Liver (tissue), 9 donors: ENCODE measurements around the gene SLC2A9. TPM values are rescaled to one million over a fixed set of nuclear protein-coding genes. Genes with fewer than 3 reads are reported as not detected.

ENCODE experiments used
- DNase-seq: peaks from one replicate; pipeline ENCODE4 v3.0.0-alpha.2; 2017; ENCODE audit warnings: low spot score
- H3K27ac ChIP-seq, 2 donors: one replicate each; pipeline ENCODE4 v1.7.0; 2013; ENCODE audit warnings: inconsistent platforms in 2 of 2, low read length in 2 of 2, control low read depth in 1 of 2, low read depth in 1 of 2, mild to moderate bottlenecking in 1 of 2
- H3K27me3 ChIP-seq, 4 donors: one replicate each; pipeline versions ENCODE4 v1.6.1 to v1.7.0; 2013; ENCODE audit warnings: low read length in 3 of 4, inconsistent platforms in 1 of 4, mild to moderate bottlenecking in 1 of 4, moderate library complexity in 1 of 4; ENCODE audit not compliant: control insufficient read depth in 4 of 4, insufficient read depth in 4 of 4
- H3K36me3 ChIP-seq, 4 donors: one replicate each; pipeline versions ENCODE4 v1.6.1 to v1.7.0; 2013; ENCODE audit warnings: low read length in 3 of 4, mild to moderate bottlenecking in 3 of 4, low read depth in 1 of 4, moderate library complexity in 1 of 4; ENCODE audit not compliant: control insufficient read depth in 4 of 4, insufficient read depth in 3 of 4
- H3K4me1 ChIP-seq, 4 donors: one replicate each; pipeline versions ENCODE4 v1.6.1 to v1.7.0; 2013; ENCODE audit warnings: low read length in 3 of 4, mild to moderate bottlenecking in 3 of 4, moderate library complexity in 1 of 4; ENCODE audit not compliant: control insufficient read depth in 4 of 4, insufficient read depth in 4 of 4
- H3K4me3 ChIP-seq, 3 donors: one replicate each; pipeline versions ENCODE4 v1.6.1 to v1.7.0; 2013; ENCODE audit warnings: low read length in 3 of 3, control low read depth in 1 of 3, low read depth in 1 of 3, mild to moderate bottlenecking in 1 of 3
- H3K9ac ChIP-seq, 2 donors: one replicate each; pipeline ENCODE4 v1.7.0; 2013; ENCODE audit warnings: low read length in 2 of 2, mild to moderate bottlenecking in 2 of 2, moderate library complexity in 2 of 2, control low read depth in 1 of 2, low read depth in 1 of 2
- H3K9me3 ChIP-seq, 4 donors: one replicate each; pipeline versions ENCODE4 v1.6.1 to v1.7.0; 2013; ENCODE audit warnings: low read length in 3 of 4; ENCODE audit not compliant: control insufficient read depth in 4 of 4
- ATF3 ChIP-seq: IDR thresholded peaks from 2 replicates; pipeline ENCODE4 v1.6.1; 2016; ENCODE audit warnings: antibody characterized with exemption
- CTCF ChIP-seq: fragments of 150-350 bp; IDR thresholded peaks from 2 replicates; pipeline ENCODE4 v1.5.1; 2017; ENCODE audit warnings: improper control_type of control experiment, low read depth, low read length; ENCODE audit not compliant: missing input control
- EGR1 ChIP-seq, 2 donors: IDR thresholded peaks; 2 replicates each; pipeline ENCODE4 v1.6.1; 2016 to 2018; ENCODE audit warnings: antibody characterized with exemption in 2 of 2, low read depth in 2 of 2
- FOXA1 ChIP-seq: IDR thresholded peaks from 2 replicates; pipeline ENCODE4 v1.6.1; 2016; ENCODE audit warnings: antibody characterized with exemption
- FOXA2 ChIP-seq: IDR thresholded peaks from 2 replicates; pipeline ENCODE4 v1.6.1; 2016; ENCODE audit warnings: antibody characterized with exemption
- GABPA ChIP-seq, 2 donors: IDR thresholded peaks in 1 of 2; conservative IDR thresholded peaks in 1 of 2; 2 replicates each; pipeline ENCODE4 v1.6.1; 2016; ENCODE audit warnings: antibody characterized with exemption in 2 of 2, mild to moderate bottlenecking in 1 of 2, moderate library complexity in 1 of 2
- HNF4A ChIP-seq, 2 donors: conservative IDR thresholded peaks; 2 replicates each; pipeline ENCODE4 v1.6.1; 2016; ENCODE audit warnings: antibody characterized with exemption in 2 of 2, mild to moderate bottlenecking in 2 of 2
- HNF4G ChIP-seq: IDR thresholded peaks from 2 replicates; pipeline ENCODE4 v1.6.1; 2016; ENCODE audit warnings: antibody characterized with exemption
- JUND ChIP-seq, 2 donors: IDR thresholded peaks; 2 replicates each; pipeline ENCODE4 v1.6.1; 2016; ENCODE audit warnings: antibody characterized with exemption in 2 of 2
- NR2F2 ChIP-seq: IDR thresholded peaks from 2 replicates; pipeline ENCODE4 v1.6.1; 2016; ENCODE audit warnings: antibody characterized with exemption
- RAD21 ChIP-seq, 2 donors: IDR thresholded peaks; 2 replicates each; pipeline ENCODE4 v1.6.1; 2016; ENCODE audit warnings: antibody characterized with exemption in 2 of 2, mild to moderate bottlenecking in 2 of 2
- RXRA ChIP-seq, 2 donors: IDR thresholded peaks; 2 replicates each; pipeline ENCODE4 v1.6.1; 2017 to 2018; ENCODE audit warnings: antibody characterized with exemption in 2 of 2, mild to moderate bottlenecking in 1 of 2
- SP1 ChIP-seq: IDR thresholded peaks from 2 replicates; pipeline ENCODE4 v1.6.1; 2018; ENCODE audit warnings: antibody characterized with exemption, mild to moderate bottlenecking
- TAF1 ChIP-seq: conservative IDR thresholded peaks from 2 replicates; pipeline ENCODE4 v1.6.1; 2016; ENCODE audit warnings: antibody characterized with exemption, mild to moderate bottlenecking
- YY1 ChIP-seq: IDR thresholded peaks from 2 replicates; pipeline ENCODE4 v1.6.1; 2016; ENCODE audit warnings: antibody characterized with exemption, mild to moderate bottlenecking
- ZBTB33 ChIP-seq: IDR thresholded peaks from 2 replicates; pipeline ENCODE4 v1.6.1; 2016; ENCODE audit warnings: antibody characterized with exemption
- WGBS: extraction: QIAGEN DNeasy Blood & Tissue Kit; methylation state at CpG from one replicate; pipeline ENCODE4 v1.1.7; 2013; 5-methylcytosine and 5-hydroxymethylcytosine counted together
- polyA plus RNA-seq, 2 donors: library from polyadenylated mRNA; stranded (reverse) in 1 of 2; unstranded in 1 of 2; fragments of 200-250 nt in 1 of 2; fragments of >200 nt in 1 of 2; fragmentation: Nextera tagmentation in 1 of 2; extraction: Ambion mirVana in 1 of 2; gene quantifications; one replicate each; pipeline versions ENCODE4 v1.2.1 to v1.2.3, GENCODE V29; 2013 to 2015
- total RNA-seq, 2 donors: library from RNA; depleted of rRNA; stranded (reverse); fragments of >200 nt; gene quantifications; one replicate each; pipeline ENCODE4 v1.2.3, GENCODE V29; 2014
- TF ChIP-seq, protein P1 (sequence below): IDR thresholded peaks from 2 replicates; pipeline ENCODE4 v1.6.1; 2016; ENCODE audit warnings: antibody characterized with exemption
- TF ChIP-seq, protein P2 (sequence below): IDR thresholded peaks from 2 replicates; pipeline ENCODE4 v1.6.1; 2016; ENCODE audit warnings: antibody characterized with exemption, mild to moderate bottlenecking
- donor health status: healthy.
- donor health status: healthy.
- donor health status: healthy.
- donor health status: healthy.
- donor health status: healthy.

Gene SLC2A9
- total and polyA plus RNA-seq, 4 donors = 6.2 to 49.0 (median 21.6) TPM

DNA sequence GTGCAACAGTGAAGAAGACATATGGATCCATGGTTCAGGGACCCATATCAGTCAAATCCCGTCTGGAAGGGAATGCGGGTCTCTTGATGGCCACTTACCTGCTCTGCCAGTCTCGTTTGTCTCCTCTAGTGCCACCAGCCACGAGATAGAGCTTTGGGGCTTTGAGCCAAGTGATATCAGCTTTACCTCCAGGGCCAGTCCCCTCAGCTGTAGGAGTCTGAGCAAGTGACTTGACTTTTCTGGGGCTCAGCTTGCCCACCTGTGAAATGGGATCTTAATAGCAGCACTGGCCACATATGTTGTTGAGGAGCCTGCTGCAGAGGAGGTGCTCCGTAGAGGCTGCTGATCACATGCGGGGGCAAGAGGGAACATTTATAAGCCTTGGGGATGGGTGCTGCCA, 1.2 kb downstream of the SLC2A9 start (continued):
- TF ChIP-seq ZBTB33 (no peak), FOXA1 (no peak)

DNA sequence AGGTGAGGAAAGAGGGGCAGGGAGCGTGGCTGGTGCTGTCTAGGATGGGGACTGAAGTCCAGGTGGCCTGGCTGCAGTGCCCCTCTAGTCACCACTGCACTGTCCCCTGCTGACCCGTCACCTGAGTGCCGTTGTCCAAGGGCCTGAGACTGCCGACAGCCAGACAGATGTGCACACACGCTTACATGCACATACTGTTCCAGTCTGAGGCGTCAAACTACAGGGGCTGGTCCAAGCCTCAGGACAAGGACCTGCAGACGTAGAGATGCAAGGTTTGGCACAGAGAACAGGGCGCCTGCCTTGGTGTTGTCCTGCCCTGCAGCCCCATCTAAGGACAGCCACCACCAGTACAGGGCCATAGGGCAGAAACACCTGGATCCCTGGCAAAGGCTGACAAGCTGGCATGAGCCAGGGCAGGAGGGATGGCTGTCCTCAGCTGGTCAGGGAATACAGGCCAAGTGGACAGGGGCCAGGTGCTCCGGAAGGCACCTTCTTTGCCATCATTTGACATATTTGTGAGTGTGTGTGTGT, 1.7 kb downstream of the SLC2A9 start:
- H3K27ac ChIP-seq = peak overlapping the region; percentile 64 to 81
- peak; percentile 31 for TF ChIP-seq HNF4G
- peak; percentile 71 for TF ChIP-seq SP1
- TF ChIP-seq, protein P1, sequence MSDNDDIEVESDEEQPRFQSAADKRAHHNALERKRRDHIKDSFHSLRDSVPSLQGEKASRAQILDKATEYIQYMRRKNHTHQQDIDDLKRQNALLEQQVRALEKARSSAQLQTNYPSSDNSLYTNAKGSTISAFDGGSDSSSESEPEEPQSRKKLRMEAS = peak; percentile 93
- TF ChIP-seq GABPA (IDR thresholded peaks at IDR 0.05 in 1 of 2, conservative IDR thresholded peaks at IDR 0.05 in 1 of 2) = peak in 1 of 2 donors; percentile 42
- peak; percentile 84 to 88 for TF ChIP-seq HNF4A (conservative IDR thresholded peaks at IDR 0.05)
- TF ChIP-seq RAD21 (IDR thresholded peaks at IDR 0.05) = peak; percentile 58 to 62
- TF ChIP-seq FOXA1 = no peak
- TF ChIP-seq TAF1 = no peak
- no peak for TF ChIP-seq EGR1 (IDR thresholded peaks at IDR 0.05; ENCODE audit: low read depth in 2 of 2)
- peak; percentile 58 for TF ChIP-seq ZBTB33
- peak; percentile 27 to 37 for TF ChIP-seq JUND (IDR thresholded peaks at IDR 0.05)
- peak; percentile 55 for TF ChIP-seq FOXA2
- TF ChIP-seq ATF3 = no peak
- TF ChIP-seq, protein P2, sequence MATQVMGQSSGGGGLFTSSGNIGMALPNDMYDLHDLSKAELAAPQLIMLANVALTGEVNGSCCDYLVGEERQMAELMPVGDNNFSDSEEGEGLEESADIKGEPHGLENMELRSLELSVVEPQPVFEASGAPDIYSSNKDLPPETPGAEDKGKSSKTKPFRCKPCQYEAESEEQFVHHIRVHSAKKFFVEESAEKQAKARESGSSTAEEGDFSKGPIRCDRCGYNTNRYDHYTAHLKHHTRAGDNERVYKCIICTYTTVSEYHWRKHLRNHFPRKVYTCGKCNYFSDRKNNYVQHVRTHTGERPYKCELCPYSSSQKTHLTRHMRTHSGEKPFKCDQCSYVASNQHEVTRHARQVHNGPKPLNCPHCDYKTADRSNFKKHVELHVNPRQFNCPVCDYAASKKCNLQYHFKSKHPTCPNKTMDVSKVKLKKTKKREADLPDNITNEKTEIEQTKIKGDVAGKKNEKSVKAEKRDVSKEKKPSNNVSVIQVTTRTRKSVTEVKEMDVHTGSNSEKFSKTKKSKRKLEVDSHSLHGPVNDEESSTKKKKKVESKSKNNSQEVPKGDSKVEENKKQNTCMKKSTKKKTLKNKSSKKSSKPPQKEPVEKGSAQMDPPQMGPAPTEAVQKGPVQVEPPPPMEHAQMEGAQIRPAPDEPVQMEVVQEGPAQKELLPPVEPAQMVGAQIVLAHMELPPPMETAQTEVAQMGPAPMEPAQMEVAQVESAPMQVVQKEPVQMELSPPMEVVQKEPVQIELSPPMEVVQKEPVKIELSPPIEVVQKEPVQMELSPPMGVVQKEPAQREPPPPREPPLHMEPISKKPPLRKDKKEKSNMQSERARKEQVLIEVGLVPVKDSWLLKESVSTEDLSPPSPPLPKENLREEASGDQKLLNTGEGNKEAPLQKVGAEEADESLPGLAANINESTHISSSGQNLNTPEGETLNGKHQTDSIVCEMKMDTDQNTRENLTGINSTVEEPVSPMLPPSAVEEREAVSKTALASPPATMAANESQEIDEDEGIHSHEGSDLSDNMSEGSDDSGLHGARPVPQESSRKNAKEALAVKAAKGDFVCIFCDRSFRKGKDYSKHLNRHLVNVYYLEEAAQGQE = no peak
- TF ChIP-seq RXRA (IDR thresholded peaks at IDR 0.05) = peak; percentile 88 to 91
- TF ChIP-seq NR2F2 = no peak
- peak; percentile 15 for TF ChIP-seq CTCF
- TF ChIP-seq YY1 = peak; percentile 75
- H3K4me3 ChIP-seq = no peak overlapping the region
- 40% methylated on average over 9 of the region's 9 CpGs for WGBS
- no peaks in the 10 kb centered on the region for H3K9me3 ChIP-seq
- no peaks in the 10 kb centered on the region for H3K27me3 ChIP-seq
- H3K9ac ChIP-seq = no peak overlapping the region
- H3K4me1 ChIP-seq = peaks cover 20 to 65% (median 49%) of the 10 kb centered on the region in 4 donors
- H3K36me3 ChIP-seq = no peaks in the 10 kb centered on the region
- DNase-seq = no peak
